GM12864 (cell line): ENCODE data around the gene PCSK6.

ENCODE experiments used
- DNase-seq: peaks from one replicate; pipeline ENCODE4 v3.0.0-alpha.2; 2011; ENCODE audit warnings: low read depth
- H3K4me3 ChIP-seq: 2 replicates; pipeline ENCODE4 v1.5.1; 2011; ENCODE audit warnings: mild to moderate bottlenecking, low read depth, low read length, control low read depth
- TF ChIP-seq, protein P1 (sequence below): IDR thresholded peaks from 2 replicates; pipeline ENCODE4 v1.5.1; 2011; ENCODE audit warnings: low read depth, mild to moderate bottlenecking, moderate library complexity, low read length, control low read depth, inconsistent platforms; ENCODE audit errors: missing control alignments

Gene PCSK6

DNA sequence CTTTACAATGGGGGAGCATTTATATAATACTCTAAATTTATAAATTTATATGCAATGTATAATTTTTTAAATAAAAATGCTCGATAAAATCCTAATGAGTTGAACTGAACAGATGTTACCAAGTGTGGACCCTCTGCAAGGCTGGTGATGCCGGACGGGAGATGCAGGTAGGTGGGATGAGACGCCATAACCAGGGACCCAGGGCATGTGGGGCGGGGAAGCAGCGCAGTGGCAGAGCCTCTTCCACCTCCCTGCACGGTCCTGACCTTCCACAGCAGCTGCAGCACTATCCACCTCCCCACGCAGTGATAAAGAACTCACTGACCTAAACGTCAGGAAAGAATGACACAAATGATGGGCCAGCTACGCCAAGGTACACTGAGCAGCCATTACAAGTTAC is 12.8 kb downstream of the PCSK6 start:
- H3K4me3 ChIP-seq: no peak overlapping the region
- TF ChIP-seq, protein P1, sequence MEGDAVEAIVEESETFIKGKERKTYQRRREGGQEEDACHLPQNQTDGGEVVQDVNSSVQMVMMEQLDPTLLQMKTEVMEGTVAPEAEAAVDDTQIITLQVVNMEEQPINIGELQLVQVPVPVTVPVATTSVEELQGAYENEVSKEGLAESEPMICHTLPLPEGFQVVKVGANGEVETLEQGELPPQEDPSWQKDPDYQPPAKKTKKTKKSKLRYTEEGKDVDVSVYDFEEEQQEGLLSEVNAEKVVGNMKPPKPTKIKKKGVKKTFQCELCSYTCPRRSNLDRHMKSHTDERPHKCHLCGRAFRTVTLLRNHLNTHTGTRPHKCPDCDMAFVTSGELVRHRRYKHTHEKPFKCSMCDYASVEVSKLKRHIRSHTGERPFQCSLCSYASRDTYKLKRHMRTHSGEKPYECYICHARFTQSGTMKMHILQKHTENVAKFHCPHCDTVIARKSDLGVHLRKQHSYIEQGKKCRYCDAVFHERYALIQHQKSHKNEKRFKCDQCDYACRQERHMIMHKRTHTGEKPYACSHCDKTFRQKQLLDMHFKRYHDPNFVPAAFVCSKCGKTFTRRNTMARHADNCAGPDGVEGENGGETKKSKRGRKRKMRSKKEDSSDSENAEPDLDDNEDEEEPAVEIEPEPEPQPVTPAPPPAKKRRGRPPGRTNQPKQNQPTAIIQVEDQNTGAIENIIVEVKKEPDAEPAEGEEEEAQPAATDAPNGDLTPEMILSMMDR: no peak
- no peak for DNase-seq

DNA sequence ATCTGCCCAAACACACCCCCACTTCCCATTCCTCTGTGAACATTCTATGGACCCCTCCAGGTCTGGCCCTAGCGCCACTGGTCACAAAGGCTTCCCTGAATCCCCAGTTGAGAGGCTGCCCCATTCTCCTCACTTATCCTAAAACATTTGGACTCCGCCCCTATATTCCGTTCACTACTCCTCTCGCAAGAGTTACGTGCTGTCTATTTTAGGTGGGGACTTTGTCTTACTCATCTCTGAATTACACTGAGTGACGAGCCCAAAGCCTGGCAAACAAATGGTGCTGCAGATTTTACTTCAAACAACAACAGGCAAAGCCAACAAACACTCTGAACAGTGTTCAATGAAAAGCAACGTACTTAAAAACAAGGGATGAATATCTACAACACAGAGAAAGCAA is 14.5 kb downstream of the PCSK6 start:
- no peak for DNase-seq
- TF ChIP-seq, protein P1: no peak
- no peak overlapping the region for H3K4me3 ChIP-seq

DNA sequence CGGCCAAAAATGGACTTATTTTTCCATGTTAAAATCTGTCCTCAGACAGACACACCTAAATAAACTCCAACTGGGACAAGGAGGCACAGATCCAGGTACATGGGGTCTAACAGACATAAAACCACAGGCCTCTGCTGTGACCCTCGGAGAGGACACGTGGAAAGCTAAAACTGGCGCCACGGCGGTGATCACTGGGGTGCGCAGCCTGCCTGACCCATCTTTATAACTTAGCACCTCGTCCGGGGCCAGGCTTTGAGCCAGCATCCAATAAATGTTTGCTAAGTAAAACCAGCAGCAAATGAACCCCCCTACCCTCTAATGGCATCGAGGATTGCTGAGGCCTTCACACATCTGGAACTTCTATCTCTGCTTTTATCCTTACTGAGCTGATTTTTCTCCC is 15.3 kb downstream of the PCSK6 start:
- TF ChIP-seq, protein P1: no peak
- H3K4me3 ChIP-seq: no peak overlapping the region
- no peak for DNase-seq

DNA sequence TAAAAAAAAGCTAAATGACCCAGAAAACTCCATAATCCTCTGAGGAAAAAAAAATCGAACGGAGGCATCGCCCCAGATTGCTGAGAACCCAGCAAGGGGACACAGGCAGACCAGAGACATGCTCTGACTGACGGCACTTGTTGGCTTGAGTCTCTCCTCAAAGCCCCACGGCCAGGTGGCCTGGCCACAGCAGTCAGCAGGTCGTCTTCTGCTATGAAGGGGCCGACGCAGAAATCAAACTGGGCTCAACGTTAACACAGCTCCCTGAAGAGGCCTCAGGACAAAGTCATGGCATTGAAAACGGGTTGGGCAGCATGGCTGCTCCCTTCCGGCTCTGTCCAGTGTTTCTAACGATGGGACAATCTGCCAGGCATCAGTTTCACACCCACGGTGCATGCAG is 17.5 kb downstream of the PCSK6 start:
- DNase-seq: no peak
- no peak overlapping the region for H3K4me3 ChIP-seq
- TF ChIP-seq, protein P1: no peak

DNA sequence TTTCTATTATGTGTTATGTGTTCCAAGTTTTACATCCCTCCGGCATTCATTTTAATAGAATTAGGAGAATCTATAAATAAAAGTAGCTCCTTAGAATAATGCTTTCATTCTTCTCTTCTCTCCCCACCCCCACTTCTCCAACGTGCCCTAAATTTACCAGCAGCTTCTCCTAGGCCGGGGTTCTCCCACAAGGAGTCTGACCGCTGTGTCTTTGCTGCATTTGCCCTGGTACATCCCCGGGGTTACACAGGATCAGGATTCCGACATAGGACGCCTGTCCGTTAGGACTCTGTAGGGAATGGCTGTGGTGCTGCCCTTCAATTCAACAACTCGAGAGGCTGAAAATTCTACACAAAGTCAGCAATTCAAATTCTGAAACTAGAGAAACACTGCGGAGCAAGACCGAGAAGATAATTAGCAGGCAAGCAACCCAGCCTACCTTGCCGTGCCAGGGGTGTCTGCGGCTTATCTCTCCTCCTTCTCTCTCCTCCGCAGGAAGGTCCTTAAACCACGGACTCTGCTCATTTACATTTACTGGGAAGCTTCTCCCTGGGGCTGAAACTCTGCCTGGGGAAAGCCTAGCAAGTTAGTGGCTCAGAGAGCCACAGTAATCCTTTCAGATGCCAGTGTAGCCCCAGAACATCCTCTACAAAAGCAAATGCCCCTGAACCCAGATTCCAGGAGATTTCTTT is 18.8 kb downstream of the PCSK6 start:
- no peak for DNase-seq
- TF ChIP-seq, protein P1: no peak
- H3K4me3 ChIP-seq: no peak overlapping the region

DNA sequence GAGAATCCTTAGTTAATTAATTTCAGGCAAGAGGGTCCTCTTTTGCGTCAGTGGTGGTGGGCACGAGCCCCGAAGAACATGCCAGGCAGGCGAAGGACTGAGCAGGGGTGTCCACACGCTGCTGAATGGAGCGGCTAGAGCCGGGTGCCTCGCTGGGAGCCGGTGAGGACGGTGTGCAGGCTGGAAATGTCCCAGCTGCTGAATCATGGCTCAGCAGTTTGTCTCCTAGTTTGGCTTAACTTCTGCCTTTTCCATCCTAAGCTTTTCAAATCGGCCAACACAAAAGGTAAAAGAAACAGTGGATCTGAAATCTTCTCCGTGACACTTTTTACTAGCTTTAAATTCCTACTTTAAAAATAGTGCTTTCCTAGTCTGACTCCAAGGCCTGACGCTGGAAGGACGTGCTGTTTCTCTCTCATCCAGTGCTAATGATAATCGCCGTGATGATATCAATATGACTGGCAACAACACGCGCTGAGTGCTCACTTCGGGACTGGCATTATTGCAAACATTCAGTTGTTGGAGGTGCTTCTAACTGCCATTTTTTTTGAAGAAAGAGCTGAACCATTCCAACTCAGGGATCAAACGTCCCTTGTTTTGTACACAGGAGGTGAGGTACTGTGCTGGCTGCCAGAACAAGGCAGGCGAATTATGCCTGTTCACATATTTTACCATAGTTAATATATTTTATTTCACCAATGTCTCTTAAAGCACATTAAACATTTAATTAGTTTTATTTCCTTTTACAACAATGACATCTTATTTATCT is 19.8 kb downstream of the PCSK6 start:
- H3K4me3 ChIP-seq: no peak overlapping the region
- no peak for DNase-seq

More for the DNA sequence above, 19.8 kb downstream of the PCSK6 start:
- TF ChIP-seq, protein P1: no peak
